Activated CD8-positive, alpha-beta memory T cell treated with anti-CD3 and anti-CD28 coated beads, Interleukin-2, amount 50 U/mL, for 48 hours (primary cell): ENCODE measurements around the gene ANAPC1.
"Not testable (repeated sequence)": the region's sequence is repeated elsewhere in the genome, so short reads cannot be mapped to it uniquely, and the experiment has no call there.

Experiments
- DNase-seq: peaks from one replicate; pipeline ENCODE4 v3.0.0-alpha.2; 2020

Gene ANAPC1

DNA sequence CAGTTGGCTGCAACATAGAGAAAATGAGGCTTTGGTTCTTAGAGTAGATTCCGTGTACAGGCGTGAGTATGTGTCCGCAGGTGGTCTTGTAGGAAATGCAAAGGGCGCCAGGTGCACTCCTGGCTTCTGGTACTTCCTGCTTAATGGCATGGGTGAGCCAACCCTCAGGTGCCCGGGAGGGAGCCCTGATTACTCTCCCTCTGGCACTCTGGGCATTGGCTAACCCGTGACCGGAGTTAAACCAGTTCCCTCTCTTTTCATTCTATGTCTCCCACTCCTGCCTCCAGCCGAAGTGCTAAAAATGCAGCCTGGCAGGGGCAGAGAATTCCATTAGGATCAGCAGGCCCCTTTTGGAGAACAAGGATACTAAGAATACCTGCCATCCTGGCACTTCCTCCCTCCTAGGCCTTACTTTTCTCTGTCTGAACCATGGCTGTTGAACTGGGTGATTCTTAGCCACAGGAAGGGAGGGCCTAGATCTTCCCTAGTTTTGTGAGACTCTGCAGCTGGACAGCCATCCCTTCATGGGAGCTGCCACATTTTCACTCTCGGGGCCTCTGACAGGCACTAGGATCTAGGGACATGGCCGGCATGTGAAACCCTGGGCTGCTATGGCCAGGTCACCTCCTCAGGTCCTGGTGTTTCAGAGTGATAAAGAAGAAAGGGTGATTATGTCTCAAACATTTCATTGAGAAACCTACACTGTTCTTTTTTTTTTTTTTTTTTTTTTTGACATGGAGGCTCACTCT lies 20.9 kb upstream of the ANAPC1 start:
- no peak for DNase-seq

DNA sequence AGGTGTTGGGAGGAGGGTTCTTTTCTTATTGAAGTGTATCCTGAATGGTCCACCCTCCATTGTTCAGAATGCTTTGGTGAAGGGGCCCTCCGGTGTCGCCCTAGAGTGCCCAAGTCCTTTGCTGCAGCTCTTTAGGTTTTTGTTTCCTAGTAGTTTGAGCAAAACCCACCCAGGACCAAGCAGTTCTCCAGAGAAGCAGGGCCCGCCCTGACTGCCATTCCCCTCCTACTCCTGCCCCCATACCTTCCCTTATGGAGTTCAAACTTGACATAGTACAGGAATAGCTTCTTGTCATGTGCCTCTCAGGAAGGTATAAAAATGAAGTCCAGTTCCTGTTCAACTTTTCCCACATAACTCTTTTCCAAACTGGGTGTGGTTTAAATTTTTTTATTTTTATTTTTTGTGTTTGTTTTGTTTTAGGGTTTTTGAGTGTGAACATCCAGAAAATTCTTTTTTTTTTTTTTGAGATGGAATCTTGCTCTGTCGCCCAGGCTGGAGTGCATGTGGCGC lies 20.0 kb upstream of the ANAPC1 start:
- no peak for DNase-seq

DNA sequence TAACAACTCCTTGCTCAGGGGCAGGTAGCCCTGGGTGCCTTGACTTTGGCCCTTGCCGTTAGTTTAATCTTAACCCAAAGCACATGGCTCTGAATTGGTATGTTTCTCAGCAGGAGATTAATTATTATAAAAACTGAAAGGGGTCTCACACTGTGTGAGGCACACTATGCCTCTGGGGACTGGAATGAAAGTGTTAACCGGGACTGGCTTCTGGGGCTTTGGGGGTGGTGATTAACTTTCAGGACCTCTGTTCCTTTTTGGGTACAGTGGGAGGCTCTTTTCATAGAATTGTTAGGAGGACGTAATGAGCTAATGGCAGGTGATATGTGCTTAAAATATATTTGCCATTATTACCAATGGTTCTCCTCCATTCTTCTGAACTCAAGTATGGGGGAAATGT lies 19.5 kb upstream of the ANAPC1 start:
- DNase-seq, result no peak

DNA sequence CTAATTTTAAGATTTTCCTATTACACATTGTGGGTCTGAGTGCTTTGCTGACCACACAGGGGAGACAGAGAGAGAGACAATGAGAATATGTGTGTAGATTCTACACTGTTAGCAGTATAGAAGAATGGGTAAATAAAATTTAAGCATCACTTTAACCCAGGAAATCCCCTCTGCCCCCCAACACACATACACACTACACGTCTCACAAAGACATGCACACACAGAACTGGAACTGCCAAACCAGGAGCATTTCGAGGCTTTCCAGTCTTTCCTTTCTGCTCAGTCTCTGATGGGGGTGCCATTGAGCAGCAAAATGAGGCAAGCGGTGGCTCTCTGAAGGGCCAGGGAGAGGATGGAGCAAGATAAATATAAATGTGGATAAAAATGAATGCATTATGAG lies 16.9 kb upstream of the ANAPC1 start:
- no peak for DNase-seq

DNA sequence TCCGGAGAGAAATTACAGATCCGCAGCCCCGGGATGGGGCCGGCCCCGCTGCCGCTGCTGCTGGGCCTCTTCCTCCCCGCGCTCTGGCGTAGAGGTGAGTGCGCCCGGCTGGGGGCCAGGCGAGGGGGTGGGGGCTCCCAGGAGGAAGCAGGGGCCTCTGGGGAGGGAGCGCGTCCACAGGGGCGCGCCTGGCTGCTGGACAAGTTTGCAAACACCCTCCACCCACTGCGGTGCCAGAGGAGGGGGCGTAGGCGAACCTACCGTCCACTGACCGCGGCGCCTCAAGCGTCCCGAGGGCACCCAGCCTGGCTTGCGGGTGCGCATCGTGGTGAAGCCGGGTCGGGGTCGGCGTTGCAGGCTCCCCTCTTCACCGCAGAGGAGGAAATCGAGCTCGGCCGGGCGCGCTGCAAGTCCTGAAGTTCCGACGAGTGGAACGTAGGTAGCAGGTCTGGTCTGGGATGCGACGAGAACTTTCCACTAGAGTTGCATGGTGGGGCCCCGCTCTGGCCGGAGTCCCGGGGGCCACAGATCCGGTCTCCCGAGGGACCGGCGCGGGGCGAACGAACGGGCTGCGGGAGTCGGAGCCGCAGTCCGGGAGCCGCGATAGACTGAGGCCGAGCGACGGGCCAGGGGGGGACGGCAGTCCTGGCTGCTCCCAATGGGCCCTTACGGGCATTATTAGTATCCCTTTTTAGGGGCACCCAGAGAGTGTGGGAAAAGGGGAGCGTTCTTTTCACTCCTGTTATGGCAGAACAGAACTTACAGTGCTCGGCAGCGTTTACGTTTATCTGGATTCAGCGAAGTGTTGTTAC lies 14.9 kb upstream of the ANAPC1 start:
- DNase-seq, result peak; percentile 64

DNA sequence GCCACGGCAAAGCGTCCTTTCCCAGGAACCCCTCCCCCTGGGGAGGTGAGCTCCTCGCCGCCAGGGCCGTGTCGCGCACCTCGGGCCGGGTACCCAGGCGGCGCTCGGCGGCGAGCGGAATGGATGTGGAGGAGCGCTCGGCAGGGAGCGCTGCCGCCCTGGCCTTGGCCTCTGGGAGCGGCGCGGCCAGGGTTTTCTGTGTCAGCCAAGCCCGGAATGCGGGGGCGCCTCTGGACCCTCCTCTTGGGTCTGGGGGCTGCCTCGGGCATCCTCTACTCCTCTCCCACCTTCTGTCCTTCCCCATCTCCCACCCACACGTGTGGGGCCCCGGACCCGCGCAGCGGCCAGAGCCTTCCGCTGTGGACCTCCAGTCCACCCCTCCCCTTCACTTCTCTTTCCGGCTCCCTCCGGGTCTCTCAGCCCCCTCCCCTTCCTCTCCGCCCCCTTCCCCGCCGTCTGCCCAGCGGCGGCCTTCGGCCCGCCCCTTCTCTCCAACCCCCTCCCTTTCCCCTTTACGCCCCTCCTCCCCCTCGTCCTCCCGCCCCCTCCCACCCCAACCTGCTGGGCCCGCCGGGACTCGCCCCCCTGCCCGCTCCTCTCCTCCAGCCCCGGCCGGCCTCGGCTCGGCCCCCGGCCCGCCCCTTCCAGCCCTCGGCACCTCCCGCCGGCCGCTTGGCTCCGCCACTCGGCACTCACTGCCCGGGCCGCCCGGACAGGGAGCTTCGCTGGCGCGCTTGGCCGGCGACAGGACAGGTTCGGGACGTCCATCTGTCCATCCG lies 14.1 kb upstream of the ANAPC1 start, which contains the start of gene MERTK:
Gene MERTK (plus strand): TSS at position 684 of the 779 bp plus-strand sequence. CDS start 129 bp downstream, outside the sequence.
- DNase-seq, result peak; percentile 83

DNA sequence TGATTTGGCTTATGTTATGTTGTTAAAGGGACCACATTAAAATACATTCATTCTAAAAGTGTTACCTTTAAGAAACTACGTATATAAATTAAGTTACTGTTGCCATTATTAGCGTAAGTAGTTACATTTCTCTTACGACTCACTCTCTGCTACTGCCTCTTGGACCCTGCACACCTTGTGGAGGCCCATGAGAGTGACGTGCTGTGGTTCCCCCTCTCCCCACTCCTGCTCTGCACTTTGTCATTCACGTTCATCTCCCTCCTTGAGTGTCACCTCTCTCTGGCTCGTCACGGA lies 13.6 kb upstream of the ANAPC1 start:
- DNase-seq, result no peak

DNA sequence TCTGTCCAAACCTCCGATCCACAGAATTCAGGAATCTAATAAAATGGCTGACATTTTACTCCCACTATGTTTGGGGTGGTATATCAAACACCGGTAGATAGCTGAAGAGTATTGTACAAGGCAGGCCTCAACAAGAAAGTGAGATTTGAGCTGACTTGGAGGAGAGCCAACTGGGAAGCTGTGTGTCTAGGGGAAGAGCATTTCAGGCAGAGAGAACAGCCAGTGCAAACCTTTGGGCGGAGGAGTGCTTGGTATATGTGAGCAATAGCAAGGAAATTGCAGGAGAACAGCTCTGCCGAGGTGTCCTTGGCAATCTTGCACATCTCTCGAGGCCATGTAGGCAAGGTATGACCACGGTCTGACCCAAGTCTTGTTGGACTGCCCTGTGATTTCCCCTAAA lies 12.6 kb upstream of the ANAPC1 start:
- no peak for DNase-seq

DNA sequence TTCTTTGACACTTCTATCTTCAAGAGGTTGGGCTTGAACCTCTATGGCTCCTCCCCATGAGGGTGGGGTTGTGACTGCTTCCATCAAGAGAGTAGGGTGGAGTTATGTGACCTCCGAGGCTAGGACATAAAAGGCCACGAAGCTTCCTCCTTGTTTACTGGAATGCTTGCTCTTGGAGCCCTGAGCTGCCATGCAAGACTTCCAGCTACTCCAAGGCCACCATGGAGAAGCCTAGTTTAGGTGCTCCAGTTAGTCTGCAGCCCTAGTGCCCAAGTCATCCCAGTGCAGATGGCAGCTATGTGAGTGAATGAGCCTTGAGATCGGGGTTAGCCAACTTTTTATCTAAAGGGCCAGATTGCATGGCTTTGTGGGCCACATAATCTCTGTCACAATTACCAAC lies 12.0 kb upstream of the ANAPC1 start:
- DNase-seq, result no peak

DNA sequence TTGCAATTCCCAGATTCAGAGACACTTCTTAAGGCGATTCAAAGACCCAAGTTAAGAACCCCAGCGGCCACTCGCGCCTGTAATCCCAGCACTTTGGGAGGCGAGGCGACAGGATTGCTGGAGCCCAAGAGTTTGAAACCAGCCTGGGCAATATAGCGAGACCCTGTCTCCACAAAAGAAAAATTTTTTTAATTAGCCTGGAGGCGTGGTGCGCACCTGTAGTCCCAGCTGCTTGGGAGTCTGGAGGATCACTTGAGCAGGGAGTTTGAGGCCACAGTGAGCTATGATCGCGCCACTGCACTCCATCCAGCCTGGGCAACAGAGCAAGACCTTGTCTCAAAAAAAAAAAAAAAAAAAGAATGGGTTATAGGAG lies 585 bp upstream of the ANAPC1 start:
- peak; percentile 71 for DNase-seq

DNA sequence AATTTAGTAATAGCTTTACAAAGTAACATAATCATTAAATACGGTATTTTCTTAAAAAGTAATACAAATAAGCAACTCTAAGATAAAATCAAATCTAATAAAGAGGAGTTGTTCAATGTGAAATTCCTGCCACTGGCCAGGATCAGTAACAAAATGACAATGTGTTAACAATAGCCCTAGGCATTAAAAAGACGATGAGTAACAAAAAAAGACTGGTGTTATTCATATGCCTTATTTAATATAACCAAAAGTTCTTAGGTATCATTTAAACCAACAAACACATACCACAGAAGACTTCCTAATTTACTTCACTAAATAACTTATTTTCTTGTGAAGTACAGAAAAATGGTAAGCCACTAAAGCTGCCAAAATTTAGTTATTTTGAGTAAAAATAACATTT lies 11.2 kb downstream of the ANAPC1 start:
- DNase-seq, result not testable (repeated sequence)

DNA sequence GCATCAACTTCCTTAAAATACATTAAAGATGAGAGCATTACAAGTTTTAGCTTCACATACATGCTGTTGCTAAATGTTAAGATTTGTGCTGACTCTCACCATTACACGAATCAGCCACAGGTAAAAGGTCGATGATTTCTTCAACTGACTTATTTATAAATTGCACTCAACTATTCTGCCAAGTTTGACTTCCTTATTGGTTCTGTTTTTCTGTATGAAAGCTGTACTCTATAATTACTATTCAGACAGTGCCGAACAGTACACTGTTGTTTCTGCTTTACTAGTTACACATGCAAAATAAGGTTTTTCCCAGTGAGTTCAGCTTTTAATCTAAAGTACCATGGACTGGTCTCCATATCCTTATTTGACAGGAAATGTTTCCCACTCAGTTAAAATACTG lies 18.9 kb downstream of the ANAPC1 start:
- DNase-seq, result not testable (repeated sequence)

DNA sequence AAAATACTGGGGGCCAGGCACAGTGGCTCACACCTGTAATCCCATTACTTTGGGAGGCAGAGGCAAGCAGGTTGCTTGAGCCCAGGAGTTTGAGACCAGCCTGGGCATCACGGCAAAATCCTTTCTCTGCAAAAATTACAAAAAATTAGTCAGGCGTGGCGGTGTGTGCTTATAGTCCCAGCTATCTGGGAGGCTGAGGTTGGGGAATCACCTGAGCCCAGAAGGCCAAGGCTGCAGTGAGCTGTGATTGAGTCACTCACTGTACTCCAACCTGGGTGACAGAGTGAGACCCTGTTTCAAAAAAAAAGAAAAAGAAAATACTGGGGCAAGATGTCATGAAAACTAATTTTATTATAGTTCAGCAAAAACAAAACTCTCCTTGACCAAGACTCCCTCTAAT lies 24.0 kb downstream of the ANAPC1 start:
- DNase-seq, result not testable (repeated sequence)

DNA sequence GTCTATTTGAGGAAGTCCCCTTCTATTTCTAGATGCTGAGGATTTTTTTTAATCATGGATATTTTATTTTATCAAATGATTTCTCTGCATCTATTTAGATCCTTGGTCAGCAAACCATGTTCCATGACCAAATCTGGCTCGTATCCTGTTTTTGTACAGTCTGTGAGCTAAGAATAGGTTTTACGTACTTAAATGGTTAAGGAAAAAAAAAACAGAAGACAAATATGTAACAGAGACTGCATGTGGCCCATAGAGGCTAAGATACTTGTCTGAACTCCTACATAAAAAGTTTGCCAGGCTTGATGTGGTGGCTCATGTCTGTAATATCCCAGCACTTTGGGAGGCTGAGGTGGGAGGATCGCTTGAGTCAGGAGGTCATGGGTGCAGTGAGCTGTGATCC lies 31.4 kb downstream of the ANAPC1 start:
- DNase-seq, result not testable (repeated sequence)

DNA sequence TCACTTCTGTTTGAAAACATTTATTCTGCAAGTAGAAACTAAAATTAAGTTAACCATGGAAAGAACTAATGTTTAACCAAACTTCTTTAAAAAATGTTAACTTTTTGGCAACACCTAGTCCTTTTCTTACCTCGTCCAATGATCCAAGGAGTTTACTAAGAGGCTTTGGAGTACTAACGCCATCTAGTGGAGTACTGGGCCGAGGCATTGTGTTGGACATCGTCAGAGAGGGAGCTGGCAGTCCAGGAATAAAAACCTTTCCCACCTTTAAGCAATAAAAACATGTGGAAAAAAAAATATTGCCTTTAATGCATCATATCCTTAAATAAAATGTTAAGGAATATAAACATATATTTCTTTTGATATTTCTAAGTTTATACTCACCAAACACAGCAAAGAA lies 33.3 kb downstream of the ANAPC1 start:
- DNase-seq, result not testable (repeated sequence)

DNA sequence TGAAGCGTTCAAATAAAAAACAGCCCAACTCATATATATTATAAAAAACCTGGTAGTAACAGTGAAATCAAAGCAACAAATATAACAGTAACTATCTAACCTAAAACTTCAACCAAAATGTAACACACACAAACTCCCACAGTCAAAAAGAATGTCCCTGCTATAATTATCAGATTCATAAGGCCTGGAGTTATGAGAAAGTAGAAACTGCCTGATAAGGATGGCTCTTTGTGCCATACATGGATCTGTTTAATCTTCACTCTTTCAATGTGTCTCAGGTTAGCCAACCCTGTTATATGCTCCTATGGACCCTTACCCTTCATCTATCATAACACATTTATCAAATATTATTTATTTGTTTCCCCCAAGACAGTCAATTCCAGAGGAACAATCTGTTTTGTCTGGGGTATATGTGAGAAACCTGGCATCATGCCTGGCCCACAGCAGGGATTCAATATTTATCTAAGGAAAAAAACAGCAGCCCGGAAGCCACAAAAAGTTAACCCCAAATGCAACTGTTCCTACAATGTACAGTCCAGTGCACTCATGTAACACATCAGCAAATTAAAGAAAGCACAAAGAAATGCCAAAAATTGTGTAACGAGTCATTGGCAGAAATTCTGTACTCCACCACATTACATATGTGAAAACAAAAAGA lies 44.2 kb downstream of the ANAPC1 start:
- not testable (repeated sequence) for DNase-seq

DNA sequence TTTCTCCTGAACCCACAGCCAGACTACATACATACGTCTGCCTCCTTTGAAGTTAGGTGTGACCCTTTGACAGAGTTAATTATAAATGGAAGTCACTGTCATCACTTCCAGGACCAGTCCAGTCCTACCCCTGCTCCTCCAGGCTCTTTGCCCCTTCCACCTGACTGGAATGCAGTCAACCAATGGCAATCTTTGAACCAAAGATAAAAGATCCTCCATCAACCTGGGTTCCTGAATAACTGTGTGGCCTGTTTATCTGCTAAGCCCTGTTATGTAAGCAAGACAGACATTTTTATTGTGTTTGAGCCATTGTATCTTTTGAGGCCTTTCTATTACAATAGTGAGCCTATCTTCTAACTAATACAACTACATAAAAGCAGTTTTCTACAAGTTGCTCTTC lies 45.0 kb downstream of the ANAPC1 start:
- DNase-seq, result not testable (repeated sequence)

DNA sequence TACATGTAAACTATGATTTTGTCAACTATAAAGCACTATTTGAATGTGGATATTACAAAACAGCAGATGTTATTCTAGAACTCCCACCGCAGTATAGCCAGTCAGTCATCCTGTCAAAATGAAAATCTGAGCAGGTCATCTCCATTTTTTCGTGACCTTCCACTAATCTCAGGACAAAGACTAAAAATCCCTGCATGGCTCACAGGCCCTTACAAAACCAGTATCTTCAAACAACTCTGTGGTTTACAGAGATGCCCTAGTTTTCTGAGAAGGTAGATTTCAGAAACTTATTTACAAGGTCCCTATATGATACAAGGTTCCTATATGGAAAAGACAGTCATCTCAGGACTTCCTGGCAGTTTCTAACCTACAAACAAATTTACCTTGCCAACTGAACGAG lies 49.8 kb downstream of the ANAPC1 start:
- not testable (repeated sequence) for DNase-seq

DNA sequence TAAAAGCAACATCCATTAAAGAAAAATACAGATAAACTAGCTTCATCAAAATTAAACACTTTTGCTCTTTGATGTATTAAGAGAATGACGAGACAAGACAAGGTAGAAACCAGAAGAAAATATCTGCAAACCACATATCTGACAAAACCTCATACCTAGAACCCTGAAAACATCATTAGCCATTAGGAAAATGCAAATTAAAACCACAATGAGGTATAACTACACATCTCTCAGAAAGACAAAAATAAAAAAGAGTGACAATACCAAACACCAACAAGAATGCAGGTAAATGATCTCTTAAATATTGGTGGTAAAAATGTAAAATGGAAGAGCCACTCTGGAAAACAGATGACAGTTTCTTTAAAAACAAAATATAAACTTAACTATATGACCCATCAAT lies 53.5 kb downstream of the ANAPC1 start:
- DNase-seq, result not testable (repeated sequence)

DNA sequence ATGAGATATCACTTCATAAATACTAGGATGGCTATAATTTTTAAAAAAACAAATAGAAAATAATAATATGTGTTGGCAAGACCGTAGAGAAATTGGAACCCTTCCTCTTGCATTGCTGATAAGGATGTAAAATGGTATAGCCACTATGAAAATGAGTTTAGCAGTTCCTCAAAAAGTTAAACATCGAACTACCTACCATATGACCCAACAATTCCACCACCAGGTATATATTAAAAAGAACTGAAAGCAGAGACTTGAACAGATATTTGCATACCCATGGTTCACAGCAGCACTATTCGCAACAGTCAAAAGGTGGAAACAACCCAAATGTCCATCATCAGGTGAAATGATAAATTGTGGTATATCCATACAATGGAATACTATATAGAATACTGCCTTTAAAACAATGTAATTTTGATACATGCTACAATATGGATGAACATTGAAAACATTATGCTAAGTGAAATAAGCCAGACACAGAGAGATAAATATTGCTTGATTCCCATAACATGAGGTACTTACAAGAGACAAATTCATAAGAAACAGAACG lies 55.7 kb downstream of the ANAPC1 start:
- not testable (repeated sequence) for DNase-seq

DNA sequence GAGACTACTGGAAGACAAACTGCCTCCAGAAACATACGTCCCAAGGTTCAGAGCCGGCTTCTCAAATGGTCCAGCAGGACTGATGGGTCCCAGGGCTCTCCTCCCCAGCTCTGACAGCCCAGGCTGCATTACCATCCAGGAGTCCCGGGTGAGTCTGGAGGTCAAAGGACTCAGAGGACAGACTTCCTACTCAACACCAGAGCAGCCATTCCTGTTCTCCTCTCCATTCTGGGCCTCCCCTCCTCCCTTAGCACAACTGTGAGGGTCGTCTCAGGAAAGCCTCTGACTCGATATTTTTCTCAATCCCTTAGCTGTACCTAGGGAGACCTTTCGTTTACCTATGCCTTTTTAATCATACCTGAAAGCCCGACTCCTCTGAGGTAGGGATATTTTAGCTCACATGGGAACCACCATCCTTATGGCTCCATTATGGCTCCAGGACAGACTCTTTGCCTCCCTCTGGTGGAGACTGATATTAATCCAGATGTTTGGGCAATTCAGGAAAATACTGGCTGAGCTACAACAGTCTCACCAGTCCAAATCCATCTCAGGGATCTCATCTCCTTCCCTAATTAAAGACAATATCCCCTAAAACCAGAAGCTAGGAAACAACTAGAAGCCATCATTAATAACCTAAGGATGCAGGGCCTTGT lies 70.9 kb downstream of the ANAPC1 start:
- not testable (repeated sequence) for DNase-seq

DNA sequence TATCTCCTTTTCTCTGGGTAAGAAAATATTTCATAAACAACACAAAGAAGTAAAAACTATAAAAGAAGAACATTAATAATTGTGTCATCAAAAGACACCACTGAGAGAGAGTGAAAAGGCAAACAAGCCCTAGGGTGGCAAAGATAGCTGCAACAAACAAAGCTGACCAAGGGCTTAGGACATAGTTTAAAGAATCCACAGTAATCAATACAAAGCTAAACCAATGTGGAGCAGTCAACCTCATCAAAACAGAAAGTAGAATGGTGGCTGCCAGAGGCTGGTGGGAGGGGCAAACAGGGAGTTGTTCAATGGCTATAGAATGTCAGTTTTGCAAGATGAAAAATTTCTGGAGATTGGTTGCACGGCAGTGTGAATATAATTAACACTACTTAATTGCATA lies 93.4 kb downstream of the ANAPC1 start:
- not testable (repeated sequence) for DNase-seq
